Ovary (tissue), 9 donors: ENCODE data around the gene KMT2A. TPM values are rescaled to one million over a fixed set of nuclear protein-coding genes. Genes with fewer than 3 reads are reported as not detected.
"Not testable (repeated sequence)": the region's sequence is repeated elsewhere in the genome, so short reads cannot be mapped to it uniquely, and the experiment has no call there.

Experiments
- DNase-seq, 5 donors: peaks; one replicate each; pipeline ENCODE4 v3.0.0-alpha.2; 2019 to 2020
- H3K27ac ChIP-seq, 2 donors: fragments of 200-600 bp; one replicate each; pipeline versions ENCODE4 v1.5.1 to v1.8.0; 2019 to 2022
- H3K27me3 ChIP-seq: fragments of 200-600 bp; one replicate; pipeline ENCODE4 v1.8.0; 2022
- H3K36me3 ChIP-seq: fragments of 200-600 bp; sonication (generic); one replicate; pipeline ENCODE4 v1.5.1; 2019
- H3K4me1 ChIP-seq: one replicate; pipeline ENCODE4 v1.8.1; 2013; ENCODE audit warnings: mild to moderate bottlenecking, moderate library complexity; ENCODE audit not compliant: insufficient read depth
- H3K4me3 ChIP-seq: fragments of 200-600 bp; sonication (generic); one replicate; pipeline ENCODE4 v1.5.1; 2017
- H3K9me3 ChIP-seq, 2 donors: fragments of 200-600 bp in 1 of 2; sonication (generic) in 1 of 2; one replicate each; pipeline versions ENCODE4 v1.5.1 to v1.8.1; 2013 to 2019; ENCODE audit warnings: mild to moderate bottlenecking in 1 of 2, moderate library complexity in 1 of 2
- EP300 ChIP-seq: sonication (generic); formaldehyde crosslinking; IDR thresholded peaks from one replicate; pipeline ENCODE4 v1.6.1; 2017; ENCODE audit warnings: antibody characterized with exemption
- POLR2A ChIP-seq: fragments of 450-650 bp; IDR thresholded peaks from one replicate; pipeline ENCODE4 v1.6.1; 2017; ENCODE audit warnings: antibody characterized with exemption, mild to moderate bottlenecking, moderate library complexity
- WGBS, 3 donors: extraction: QIAGEN DNeasy Blood & Tissue Kit in 1 of 3; methylation state at CpG; one replicate each; pipeline versions ENCODE4 v1.1.5 to v1.1.7; 2013 to 2017; 5-methylcytosine and 5-hydroxymethylcytosine counted together
- intact Hi-C, 4 donors: fragments of 100-400 bp; cut with DNase I; formaldehyde crosslinking; loops; one replicate each; pipeline versions ENCODE4 v1.11.0 to v1.15.1; 2022 to 2023
- polyA plus RNA-seq, 2 donors: library from polyadenylated mRNA; stranded (reverse); fragments of 200-250 nt in 1 of 2; fragments of 350-450 nt in 1 of 2; fragmentation: Illumina TruSeq in 1 of 2; extraction: RNeasy Lipid Tissue Mini Kit (QIAGEN cat#74804) in 1 of 2; gene quantifications; one replicate each; pipeline ENCODE4 v1.2.3, GENCODE V29; 2013 to 2014
- total RNA-seq, 7 donors: library from RNA; depleted of rRNA in 2 of 7; stranded (reverse); fragments of >200 nt in 2 of 7; fragmentation: NEBNext Ultra II Directional in 3 of 7; extraction: Animal tissue kit (Norgen Biotek cat#: 25700) in 3 of 7; gene quantifications; one replicate each; pipeline versions ENCODE4 v1.1.0 to v1.2.4, GENCODE V29; 2016 to 2023
- TF ChIP-seq, protein P1 (sequence below), 3 donors: fragments of 450-650 bp in 2 of 3; fragments of 200-600 bp in 1 of 3; IDR thresholded peaks; one replicate each; pipeline versions ENCODE4 v1.5.1 to v1.8.0; 2016 to 2022; ENCODE audit warnings: antibody characterized with exemption in 3 of 3, mild to moderate bottlenecking in 1 of 3
- donor health status: DM: no; HTN: no; CAD: no; lungs with moderate emphysema.
- donor health status: DM: no; HTN: no; CAD: no.
- donor health status: Bipolar disorder and iron deficiency.
- donor health status: DM: yes; HTN: yes; CAD: no.
- donor health status: DM: no; HTN: no; CAD: no.
- donor health status: DM: yes; HTN: yes; CAD: no.

Gene KMT2A
- total and polyA plus RNA-seq, 9 donors, result 25.8 to 107 (median 74.7) TPM

DNA sequence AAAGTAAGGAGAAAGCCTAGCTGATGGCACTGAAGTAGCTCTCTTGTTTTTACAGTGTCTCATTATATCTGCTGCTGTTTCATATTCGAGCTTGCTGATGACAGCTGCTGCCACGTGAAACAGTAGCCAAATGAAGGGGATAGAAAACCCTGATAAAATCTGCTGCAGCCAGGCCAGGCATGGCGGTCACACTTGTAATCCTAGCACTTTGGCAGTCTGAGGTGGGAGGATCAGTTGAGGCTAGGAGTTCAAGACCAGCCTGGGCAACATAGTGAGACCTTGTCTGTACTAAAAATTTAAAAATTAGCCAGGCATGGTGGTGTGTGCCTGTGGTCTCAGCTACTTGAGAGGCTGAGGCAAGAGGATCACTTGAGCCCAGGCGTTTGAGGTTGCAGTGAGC, 116.0 kb downstream of the KMT2A start:
- Histone ChIP-seq H3K36me3 (no peaks in the 10 kb centered on the region), H3K4me3 (no peak overlapping the region), H3K27me3 (no peaks in the 10 kb centered on the region), H3K4me1 (no peaks in the 10 kb centered on the region), H3K9me3 (no peaks in the 10 kb centered on the region), H3K27ac (no peak overlapping the region)
- 76 to 86% (median 82%) methylated on average over 4 of the region's 4 CpGs for WGBS, 3 donors
- intact Hi-C loops, result no loop called here
- TF ChIP-seq, protein P1, sequence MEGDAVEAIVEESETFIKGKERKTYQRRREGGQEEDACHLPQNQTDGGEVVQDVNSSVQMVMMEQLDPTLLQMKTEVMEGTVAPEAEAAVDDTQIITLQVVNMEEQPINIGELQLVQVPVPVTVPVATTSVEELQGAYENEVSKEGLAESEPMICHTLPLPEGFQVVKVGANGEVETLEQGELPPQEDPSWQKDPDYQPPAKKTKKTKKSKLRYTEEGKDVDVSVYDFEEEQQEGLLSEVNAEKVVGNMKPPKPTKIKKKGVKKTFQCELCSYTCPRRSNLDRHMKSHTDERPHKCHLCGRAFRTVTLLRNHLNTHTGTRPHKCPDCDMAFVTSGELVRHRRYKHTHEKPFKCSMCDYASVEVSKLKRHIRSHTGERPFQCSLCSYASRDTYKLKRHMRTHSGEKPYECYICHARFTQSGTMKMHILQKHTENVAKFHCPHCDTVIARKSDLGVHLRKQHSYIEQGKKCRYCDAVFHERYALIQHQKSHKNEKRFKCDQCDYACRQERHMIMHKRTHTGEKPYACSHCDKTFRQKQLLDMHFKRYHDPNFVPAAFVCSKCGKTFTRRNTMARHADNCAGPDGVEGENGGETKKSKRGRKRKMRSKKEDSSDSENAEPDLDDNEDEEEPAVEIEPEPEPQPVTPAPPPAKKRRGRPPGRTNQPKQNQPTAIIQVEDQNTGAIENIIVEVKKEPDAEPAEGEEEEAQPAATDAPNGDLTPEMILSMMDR (IDR thresholded peaks at IDR 0.05), result no peak
- TF ChIP-seq POLR2A (no peak), EP300 (no peak)
- no peak for DNase-seq

DNA sequence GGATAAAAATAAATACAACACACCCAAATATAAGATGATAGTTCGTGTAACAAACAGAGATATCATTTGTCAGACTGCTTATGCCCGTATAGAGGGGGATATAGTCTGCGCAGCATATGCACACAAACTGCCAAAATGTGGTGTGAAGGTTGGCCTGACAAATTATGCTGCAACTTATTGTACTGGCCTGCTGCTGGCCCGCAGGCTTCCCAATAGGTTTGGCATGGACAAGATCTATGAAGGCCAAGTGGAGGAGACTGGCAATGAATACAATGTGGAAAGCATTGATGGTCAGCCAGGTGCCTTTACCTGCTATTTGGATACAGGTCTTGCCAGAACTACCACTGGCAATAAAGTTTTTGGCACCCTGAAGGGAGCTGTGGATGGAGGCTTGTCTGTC, 124.5 kb downstream of the KMT2A start:
- TF ChIP-seq, protein P1 (IDR thresholded peaks at IDR 0.05), result no peak
- TF ChIP-seq EP300, result no peak
- TF ChIP-seq POLR2A, result no peak
- 87 to 91% (median 88%) methylated on average over 4 of the region's 4 CpGs for WGBS, 3 donors
- Histone ChIP-seq H3K27ac (no peak overlapping the region), H3K36me3 (no peaks in the 10 kb centered on the region), H3K9me3 (no peaks in the 10 kb centered on the region), H3K4me1 (no peaks in the 10 kb centered on the region), H3K4me3 (no peak overlapping the region), H3K27me3 (no peaks in the 10 kb centered on the region)
- no peak for DNase-seq
- intact Hi-C loops, result no loop called here

DNA sequence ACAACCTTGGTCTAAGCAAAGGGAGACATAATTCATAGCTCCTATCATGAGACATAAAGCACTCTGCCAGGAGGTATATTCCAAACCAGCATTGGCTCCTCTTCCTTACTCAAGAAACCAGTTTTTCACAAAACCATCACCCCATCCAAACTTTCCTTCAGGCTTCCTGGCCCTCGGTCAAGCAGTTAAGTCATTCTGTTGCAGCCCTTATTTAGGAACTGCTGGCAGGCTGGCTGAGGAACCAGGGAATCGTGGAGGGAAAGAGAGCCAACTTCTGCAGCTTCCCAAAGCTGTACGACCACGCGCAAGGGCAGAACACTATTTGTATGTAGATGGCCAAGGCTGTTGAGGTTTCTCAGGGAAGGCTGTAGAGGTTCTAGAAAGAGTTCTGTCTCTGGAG, 128.8 kb downstream of the KMT2A start:
- no peak overlapping the region for H3K27ac ChIP-seq
- intact Hi-C loops, result no loop called here
- H3K36me3 ChIP-seq, result no peaks in the 10 kb centered on the region
- WGBS, 3 donors, result 12 to 16% (median 13%) methylated on average over 5 of the region's 5 CpGs
- H3K27me3 ChIP-seq, result no peaks in the 10 kb centered on the region
- no peaks in the 10 kb centered on the region for H3K4me1 ChIP-seq
- TF ChIP-seq, protein P1 (IDR thresholded peaks at IDR 0.05), result no peak
- TF ChIP-seq POLR2A, result no peak
- no peak for TF ChIP-seq EP300
- DNase-seq, result peak in 2 of 5 donors; percentile 34 to 51
- no peaks in the 10 kb centered on the region for H3K9me3 ChIP-seq
- peak overlapping the region; percentile 55 for H3K4me3 ChIP-seq

DNA sequence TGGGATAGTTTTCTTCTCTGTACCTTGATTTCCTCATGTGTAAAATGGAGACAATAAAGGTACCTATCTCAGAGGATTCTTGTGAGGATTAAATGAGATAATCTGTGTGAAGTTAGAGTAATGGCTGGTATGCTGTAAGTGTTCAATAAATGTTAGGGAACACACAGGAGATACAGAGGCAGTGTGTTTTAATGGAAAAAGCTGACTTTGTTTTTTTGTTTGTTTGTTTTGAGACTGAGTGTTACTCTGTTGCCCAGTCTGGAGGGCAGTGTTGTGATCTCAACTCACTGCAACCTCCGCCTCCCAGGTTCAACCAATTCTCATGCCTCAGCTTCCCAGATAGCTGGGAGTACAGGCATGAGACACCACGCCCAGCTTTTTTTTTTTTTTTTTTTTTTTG, 133.4 kb downstream of the KMT2A start:
- intact Hi-C loops, result loop anchor here in 1 of 4 donors (2.0 kb wide), 1 partner anchor 39 kb away; no protein-coding TSS in a partner anchor
- TF ChIP-seq POLR2A, result no peak
- no peak for TF ChIP-seq EP300
- TF ChIP-seq, protein P1 (IDR thresholded peaks at IDR 0.05), result no peak
- Histone ChIP-seq H3K4me1 (no peaks in the 10 kb centered on the region), H3K27me3 (no peaks in the 10 kb centered on the region), H3K9me3 (no peaks in the 10 kb centered on the region), H3K4me3 (no peak overlapping the region), H3K27ac (no peak overlapping the region), H3K36me3 (no peaks in the 10 kb centered on the region)
- no peak for DNase-seq
- WGBS, 3 donors, result 76 to 93% (median 82%) methylated on average over 2 of the region's 2 CpGs

DNA sequence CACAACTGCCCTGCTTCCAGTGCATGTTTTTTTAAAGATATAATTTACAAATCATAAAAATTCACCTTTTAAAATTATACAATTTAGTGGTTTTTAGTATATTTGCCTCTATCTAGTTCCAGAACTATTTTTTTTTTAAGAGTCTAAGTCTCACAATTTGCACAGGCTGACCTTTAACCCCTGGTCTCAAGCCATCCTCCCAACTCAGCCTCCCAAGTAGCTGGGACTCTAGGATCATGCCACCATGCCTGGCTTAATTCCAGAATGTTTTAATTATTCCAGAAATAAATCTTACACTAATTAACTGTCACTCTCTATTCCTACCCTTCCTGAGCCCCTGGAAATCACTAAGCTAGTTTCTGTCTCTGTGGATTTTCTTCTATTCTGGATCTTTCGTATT, 134.5 kb downstream of the KMT2A start:
- Histone ChIP-seq H3K4me1 (no peaks in the 10 kb centered on the region), H3K27ac (no peak overlapping the region), H3K36me3 (no peaks in the 10 kb centered on the region), H3K27me3 (no peaks in the 10 kb centered on the region), H3K9me3 (no peaks in the 10 kb centered on the region), H3K4me3 (no peak overlapping the region)
- TF ChIP-seq POLR2A (no peak), EP300 (no peak)
- TF ChIP-seq, protein P1 (IDR thresholded peaks at IDR 0.05), result no peak
- intact Hi-C loops, result no loop called here
- DNase-seq, result no peak
- WGBS, 3 donors, result 97 to 98% (median 97%) methylated on average over 1 of the region's 1 CpG

DNA sequence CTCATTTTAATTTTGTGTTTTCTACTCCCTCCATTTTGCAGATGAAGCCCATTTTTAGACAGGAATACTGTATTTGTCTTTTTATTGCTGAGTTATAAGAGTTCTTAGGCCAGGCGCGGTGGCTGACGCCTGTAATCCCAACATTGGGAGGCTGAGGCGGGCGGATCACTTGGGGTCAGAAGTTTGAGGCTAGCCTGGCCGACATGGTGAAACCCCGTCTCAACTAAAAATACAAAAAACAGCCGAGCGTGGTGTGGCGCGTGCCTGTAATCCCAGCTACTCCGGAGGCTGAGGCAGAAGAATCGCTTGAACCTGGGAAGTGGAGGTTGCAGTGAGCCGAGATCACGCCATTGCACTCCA, 135.4 kb downstream of the KMT2A start:
- H3K4me1 ChIP-seq, H3K27me3 ChIP-seq, H3K9me3 ChIP-seq, intact Hi-C loops, H3K36me3 ChIP-seq: not testable (repeated sequence)
- DNase-seq, result peak in 3 of 5 donors; percentile 45 to 56 (median 49)
- Histone ChIP-seq H3K27ac (peak overlapping the region; percentile 94), H3K4me3 (peak overlapping the region; percentile 99)
- 1 to 12% (median 1%) methylated on average over 15 of the region's 15 CpGs for WGBS, 3 donors
